GM10266 (cell line): Measurements from ENCODE around the gene PTPRF.

Experiments used
- DNase-seq: peaks from one replicate; pipeline ENCODE4 v3.0.0; 2012; ENCODE audit errors: extremely low spot score
- CTCF ChIP-seq: IDR thresholded peaks from 2 replicates; pipeline ENCODE4 v1.5.1; 2012; ENCODE audit warnings: mild to moderate bottlenecking, low read depth; ENCODE audit not compliant: control insufficient read depth, insufficient read depth; ENCODE audit errors: missing control alignments

PTPRF gene

GRCh38 chr1:43606624-43607023 lies 75.9 kb downstream of the PTPRF start:
- DNase-seq = no peak
- TF ChIP-seq CTCF = no peak

- DNase-seq = no peak
- no peak for TF ChIP-seq CTCF
These were observed 78.1 kb downstream of the PTPRF start for GRCh38 chr1:43608827-43609226.

GRCh38 chr1:43610339-43610738 lies 79.7 kb downstream of the PTPRF start:
- DNase-seq = no peak
- no peak for TF ChIP-seq CTCF

- DNase-seq = no peak
- no peak for TF ChIP-seq CTCF
These were observed 81.3 kb downstream of the PTPRF start for GRCh38 chr1:43611950-43612349.

GRCh38 chr1:43612406-43612805 lies 81.7 kb downstream of the PTPRF start:
- no peak for TF ChIP-seq CTCF

GRCh38 chr1:43613075-43613942 lies 82.6 kb downstream of the PTPRF start:
- no peak for DNase-seq
- TF ChIP-seq CTCF = no peak

More at GRCh38 chr1:43612406-43612805, 81.7 kb downstream of the PTPRF start:
- no peak for DNase-seq

GRCh38 chr1:43614211-43614610 lies 83.5 kb downstream of the PTPRF start:
- DNase-seq = no peak

More at GRCh38 chr1:43614211-43614610, 83.5 kb downstream of the PTPRF start:
- no peak for TF ChIP-seq CTCF
